GM18508 (cell line): ENCODE measurements around the gene TOR1A.

Experiments
- ATAC-seq: cut with Tn5 transposase; IDR thresholded peaks from one replicate; pipeline ENCODE4 v1.9.1; 2021; ENCODE audit warnings: moderate number of reproducible peaks; ENCODE audit not compliant: insufficient read depth, unreplicated experiment

TOR1A gene

DNA sequence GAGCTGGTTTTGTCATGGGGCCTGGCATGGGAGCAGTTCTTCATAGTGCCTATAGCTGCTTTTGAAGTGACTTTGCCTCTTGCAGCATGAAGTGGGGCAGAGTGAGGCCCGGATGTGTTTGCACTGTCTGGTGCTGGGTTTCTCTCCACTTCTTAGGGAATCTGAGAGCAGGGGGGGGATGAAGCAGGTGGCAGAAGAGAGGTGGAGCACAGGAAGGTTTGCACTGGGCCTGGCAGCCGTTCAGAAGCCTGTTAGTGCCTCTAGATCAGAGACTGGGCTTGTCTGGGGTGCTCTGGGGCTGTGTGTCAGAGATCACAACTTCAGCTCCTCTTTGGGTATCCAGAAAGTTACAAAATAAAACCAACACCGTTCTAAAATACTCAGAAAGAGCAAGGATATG lies 29.7 kb upstream of the TOR1A start:
- no peak for ATAC-seq

DNA sequence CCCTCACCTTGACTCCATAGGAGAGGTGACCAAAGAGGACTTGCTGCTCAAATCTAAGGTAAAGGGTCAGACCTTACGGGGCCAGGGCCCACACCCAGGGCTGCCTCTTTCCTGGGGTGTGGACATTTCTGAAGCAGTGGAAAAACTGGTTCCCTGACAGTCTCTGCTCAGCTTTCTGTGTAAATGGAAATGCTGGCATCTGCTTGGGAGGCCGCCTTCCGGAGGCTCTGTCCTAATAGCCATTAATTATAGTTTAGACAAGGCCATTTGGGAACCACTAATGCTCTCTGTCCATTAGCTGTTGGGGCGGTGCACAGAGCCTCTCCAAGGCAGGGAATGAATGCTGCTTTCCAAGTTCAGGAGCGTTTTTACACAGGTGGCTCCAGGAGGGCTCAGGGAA lies 28.6 kb upstream of the TOR1A start:
- no peak for ATAC-seq

DNA sequence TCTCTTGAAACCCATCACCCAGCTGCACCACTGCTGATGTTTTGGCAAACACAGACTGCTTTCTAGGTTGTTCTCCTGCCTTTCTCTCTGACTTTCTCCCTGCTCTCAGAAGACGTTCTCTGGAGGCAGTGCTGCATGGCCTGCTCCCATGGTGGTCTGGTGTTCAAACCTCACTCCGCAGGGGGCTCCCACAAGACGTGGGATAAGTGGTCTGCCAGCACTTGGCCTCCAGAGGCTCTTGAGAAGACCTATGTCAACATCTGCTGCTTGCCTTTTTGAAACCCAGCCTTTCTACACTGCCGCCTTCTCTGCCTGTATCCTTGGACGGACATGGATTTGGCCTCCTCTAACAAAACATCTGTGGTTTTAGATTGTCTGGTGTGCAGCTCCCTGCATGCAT lies 27.9 kb upstream of the TOR1A start:
- no peak for ATAC-seq

DNA sequence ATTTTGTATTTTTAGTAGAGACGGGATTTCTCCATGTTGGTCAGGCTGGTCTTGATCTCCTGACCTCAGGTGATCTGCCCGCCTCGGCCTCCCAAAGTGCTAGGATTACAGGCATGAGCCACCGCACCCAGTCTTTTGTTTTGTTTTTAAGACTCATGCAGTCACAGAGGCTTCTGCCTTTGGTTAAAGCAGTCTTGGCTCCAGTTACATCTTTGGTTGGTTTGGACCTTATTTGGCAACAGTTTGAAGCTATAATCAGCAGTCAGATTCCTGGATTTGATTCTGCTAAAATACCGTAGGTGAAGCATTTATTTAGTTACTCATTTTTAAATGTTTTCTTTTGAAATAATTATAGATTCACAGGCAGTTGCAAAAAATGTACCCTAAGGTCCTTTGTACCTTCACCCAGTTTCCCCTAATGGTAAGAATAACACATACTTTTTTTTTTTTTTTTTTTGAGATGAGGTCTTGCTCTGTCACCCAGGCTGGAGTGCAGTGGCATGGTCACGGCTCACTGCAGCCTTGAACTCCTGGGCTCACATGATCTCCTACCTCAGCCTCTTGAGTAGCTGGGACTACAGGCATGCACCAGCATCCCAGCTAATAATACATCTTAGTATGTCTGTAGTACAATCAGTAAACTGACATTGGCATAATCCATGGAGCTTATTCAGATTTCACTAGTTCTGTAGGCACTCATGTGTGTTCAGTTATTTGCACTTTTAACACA lies 27.1 kb upstream of the TOR1A start:
- no peak for ATAC-seq

DNA sequence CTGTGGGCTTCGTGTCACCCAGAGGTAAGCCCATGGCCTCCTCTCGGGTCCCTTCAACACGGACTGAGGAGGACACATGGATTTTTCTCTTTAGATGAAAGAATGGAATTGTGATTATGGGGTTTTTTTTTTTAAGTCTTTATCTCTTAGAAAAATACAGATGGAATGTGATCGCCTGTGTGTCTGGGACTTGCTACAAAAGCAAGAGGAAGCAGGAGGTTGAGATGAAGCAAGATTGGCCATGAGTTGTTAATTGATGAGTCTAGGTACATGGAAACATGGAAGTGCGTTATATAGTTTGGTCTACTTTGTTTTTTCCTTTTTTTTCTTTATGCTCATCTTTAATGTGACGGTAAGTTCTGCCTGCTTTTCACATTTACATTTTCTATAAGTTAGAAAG lies 26.0 kb upstream of the TOR1A start:
- no peak for ATAC-seq

DNA sequence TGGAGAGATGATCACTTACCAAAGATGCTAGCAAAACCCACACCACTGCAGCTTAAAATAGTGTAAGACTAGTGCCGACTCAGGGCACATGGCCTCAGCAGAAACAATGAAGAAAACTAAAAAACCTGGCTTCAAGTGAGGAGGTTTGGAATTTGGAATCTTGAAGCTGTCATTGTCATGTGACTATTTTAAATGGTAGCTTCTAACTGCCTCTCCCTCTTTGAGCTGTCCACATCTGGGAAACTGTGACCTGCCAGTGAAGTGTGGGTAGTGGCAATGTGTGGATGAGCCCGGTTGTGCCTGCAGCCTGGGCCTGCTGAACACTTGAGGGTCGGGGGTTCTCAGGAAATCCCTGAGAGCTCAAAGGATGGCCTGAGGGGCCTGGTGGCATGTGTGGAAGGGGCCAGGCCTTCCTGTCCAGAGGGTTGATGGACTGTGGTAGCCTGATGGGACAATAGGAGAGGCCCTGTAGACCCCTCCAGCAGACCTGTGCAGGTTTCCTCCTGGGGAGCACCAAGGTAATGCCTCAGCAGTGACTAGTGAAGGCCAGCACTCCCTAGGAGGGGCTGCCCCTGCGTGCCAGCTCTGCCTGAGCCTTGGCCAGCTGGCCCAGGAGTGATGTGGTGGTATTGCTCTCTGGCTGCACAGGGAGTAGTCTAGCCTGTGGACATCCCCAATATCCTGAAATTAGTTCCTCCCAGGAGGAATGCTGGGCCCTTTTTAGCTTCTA lies 24.9 kb upstream of the TOR1A start:
- no peak for ATAC-seq

DNA sequence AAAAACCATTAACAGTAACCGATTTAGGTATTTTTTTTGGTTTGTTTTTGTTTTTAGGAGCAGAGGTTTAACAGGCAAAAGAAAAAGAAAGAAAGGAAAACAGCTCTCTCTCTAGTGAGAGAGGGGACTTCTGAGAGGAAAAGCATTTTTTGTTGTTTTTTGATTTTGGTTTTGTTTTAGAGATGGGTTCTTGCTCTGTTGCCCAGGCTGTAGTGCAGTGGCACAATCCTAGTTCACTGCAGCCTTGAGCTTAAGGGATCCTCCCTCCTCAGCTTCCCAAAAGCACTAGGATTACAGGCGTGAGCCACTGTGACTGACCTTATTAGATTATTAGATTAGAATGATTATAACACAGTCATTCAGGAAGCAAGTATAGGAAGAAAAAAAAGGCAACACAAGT lies 21.4 kb upstream of the TOR1A start:
- ATAC-seq: no peak

DNA sequence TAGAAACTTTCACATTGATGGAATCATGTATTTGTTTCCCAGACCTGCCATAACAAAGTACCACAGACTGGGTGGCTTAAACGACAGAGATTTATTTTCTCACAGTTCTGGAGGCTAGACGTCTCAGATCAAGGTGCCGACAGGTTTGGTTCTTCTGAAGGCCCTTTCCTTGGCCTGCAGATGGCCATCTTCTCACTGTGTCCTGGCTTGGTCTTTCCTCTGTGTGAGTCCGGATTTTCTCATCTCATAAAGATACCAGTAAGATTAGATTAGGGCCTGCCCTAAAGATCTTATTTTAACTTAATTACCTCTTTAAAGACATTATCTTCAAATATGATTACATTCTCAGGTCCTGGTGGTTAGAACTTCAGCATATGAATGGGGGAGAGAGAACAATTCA lies 17.1 kb upstream of the TOR1A start:
- no peak for ATAC-seq

DNA sequence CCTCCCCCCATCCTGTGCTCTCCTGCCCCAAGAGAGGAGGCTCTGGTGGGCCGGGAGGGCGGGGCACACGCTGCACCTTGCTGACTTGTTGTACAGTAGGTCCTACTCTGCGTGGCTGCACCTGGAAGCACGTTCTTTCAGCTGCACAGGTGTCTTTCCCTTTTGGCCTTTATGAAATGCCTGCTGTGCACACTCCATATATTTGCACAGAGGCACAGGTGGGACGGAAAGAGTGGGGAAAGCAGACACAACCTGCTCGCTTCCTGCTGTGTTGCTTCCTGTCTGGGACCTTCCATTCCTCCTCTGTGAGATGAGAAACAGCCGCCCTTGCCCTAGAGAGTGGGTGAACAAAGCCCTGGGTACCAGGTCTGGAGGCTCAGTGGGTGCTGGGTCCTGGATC lies 16.1 kb upstream of the TOR1A start:
- no peak for ATAC-seq

DNA sequence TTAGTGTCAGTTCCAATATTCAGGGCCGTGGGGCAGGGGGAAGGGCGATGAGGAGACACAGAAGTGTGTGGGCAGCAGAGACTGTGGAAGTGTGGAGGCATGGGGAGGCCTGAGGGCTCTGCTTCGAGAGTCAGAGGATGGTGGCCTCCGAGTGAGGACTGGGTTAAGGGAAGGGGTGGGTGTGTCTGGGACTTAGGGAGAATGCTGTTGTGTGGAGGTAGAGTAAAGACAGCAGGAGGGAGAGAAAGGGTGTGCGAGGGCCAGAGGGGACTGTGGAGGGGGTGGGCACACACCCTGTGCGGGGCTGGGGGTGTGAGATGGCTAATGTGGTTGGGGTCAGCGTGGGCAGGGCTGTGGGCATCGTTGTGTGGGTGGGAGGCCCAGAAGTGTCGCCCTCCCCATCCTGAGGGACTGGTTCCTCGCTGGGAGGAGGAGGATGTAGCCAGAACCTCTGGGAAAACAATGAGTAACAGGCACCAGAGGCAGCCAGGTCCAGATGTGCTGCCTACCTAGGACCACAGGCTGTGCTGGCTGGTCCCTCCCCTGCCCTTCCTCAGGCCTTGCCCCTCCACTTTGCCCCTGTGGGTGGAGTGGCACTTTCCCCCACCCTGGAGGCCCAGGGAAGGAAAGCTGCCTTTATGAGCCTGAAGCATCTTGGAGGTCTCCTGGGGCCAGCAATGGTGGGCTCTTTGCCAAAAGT lies 15.5 kb upstream of the TOR1A start:
- no peak for ATAC-seq

DNA sequence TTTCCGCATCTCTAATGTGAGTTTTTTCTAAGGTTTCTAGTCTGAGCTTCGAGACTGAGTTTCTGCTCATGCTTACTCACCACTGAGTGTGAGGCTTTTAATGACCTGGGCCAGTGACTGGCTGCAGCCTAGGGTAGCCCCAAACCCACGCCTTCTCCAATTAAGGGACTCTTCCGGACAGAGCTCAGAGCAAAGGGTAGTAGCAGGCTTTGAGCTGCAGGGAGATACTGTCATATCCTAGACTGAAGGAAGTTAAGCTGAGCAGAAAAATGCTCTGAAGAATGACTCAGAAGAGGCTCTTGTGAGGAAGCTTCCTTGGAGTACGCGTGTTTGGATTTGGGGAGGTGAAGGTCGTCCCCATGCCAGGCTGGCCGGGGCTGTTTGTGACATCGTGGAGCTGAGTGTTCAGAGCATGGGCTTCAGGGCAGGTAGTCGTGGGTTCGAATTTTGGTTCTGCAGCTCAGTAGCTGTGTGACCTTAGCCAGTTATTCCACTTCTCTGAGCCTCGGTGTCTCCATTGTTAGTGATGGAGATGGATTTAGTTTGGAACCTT lies 14.8 kb upstream of the TOR1A start:
- ATAC-seq: no peak

DNA sequence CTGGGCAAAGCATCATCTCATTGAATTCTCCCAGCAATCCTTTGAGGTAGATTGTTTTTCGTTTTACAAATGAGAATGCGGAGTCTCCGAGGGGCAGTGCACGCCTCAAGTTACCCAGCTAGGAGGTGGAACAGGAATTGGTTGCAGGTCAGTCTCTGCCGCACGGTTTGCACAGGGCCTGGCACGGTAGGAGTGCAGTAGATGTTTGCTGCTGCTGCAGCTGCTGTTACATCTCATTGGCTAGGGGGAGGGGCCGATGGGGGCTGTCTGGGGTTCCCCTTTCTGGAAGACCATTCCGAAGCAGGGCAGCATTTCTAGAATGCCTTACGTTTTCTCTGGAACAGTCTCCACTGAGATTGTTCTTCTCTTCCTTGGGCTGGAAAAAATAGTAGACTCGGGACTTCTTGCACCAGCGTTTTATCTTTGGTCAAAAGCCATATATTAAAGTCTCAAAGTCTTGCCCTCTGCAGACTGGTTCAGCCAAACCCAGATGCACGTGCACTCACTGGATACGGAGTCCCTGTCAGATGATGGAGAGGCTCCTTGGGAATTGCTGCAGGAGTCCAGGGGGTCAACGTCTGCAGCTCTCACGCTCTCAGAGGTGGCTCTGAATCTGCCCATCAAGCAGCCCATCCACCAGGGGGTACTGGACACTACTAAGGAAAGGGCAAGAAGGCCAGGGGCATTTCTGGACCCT lies 12.5 kb upstream of the TOR1A start:
- no peak for ATAC-seq

DNA sequence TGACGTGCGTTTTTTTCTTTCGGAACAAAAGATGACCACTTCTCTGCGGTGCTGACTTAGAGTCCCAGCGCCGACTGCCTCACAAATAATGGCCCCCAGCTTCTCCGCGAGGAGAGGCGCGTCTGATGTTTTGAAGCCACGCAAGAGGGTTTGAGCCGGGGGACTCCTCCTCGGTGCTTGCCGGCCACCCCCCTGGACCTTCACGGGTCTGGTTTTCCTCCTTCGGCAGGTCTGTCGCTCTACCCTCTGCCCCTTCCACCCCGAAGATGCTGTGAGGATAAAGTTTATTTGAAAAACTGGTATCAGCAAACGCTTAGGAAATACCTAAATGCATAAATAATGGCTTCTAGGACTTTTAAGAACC lies 11.9 kb upstream of the TOR1A start:
- ATAC-seq: no peak

DNA sequence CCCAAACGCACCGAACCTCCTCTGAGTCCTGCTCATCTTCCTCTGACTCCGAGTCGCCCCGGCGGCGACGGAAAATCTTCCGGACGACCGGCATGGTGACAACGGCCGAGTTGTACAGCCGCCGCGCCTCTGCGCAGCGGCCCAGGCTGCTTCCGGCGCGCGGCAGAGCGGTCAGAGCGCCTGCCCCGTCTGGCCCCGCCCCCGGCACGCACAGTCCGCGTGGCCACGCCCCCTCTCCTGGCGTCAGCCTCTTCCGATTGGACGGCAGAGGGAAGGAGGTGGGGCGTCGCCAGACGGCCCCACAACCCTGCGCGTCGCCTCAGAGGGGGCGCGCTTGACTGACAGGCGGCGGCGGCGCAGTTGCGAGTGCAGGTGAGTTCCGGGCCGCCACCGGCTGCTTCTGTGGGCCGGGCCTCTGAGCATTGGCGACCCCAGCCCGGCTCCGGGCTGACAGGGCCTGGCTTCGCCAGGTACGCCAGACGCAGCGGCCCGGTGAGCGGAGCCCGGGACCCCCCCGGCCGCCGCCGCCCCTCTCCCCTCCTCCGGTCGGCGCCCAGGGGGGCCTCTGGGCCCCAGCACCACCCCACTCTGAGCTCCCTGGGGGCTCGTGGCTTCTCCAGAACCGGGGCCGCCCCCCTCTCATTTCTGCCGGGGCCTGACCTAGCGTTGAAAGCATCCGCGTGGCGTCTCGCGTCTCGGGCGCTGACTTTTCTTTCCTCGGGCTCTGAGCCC lies 11.4 kb upstream of the TOR1A start, which contains the start of the genes C9orf78 and USP20:
Gene C9orf78, minus strand, starts transcription at position 148 of the 732 bp plus-strand sequence. Its CDS starts 54 bp downstream, at position 94.
Gene USP20, plus strand, starts transcription at position 331 of the 732 bp plus-strand sequence. CDS start 17,098 bp downstream, outside the sequence.
- no peak for ATAC-seq

DNA sequence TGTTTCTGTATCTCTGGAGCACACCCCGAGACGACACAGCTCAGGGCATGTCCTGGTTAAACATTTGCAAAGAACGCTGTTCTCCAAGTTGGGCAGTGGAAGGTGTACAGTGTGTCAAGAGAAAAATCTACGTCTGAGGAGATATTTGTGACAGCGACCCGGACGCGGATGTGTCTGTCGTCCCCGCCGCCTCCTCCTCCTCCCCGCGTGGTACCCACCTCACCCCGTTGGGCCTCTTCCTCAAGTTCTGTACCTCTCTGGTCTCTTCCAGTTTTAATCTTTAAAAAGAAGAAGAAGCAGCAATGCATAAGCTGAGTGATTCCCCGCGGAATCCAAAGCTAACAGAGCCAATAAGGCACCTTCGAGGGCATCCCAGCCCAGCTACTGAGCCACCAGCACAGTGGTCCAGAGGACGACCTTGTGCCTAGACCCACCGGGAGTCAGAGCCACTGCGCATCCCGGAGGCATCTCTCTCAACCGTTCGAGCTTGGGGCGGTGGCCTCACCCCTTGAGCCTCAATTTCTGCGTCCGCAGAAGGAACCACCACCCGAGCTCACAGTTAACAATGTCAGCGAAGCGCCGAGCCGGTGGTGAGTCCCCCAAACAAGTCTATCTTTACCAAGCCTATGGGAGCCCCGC lies 10.7 kb upstream of the TOR1A start:
- ATAC-seq: no peak

DNA sequence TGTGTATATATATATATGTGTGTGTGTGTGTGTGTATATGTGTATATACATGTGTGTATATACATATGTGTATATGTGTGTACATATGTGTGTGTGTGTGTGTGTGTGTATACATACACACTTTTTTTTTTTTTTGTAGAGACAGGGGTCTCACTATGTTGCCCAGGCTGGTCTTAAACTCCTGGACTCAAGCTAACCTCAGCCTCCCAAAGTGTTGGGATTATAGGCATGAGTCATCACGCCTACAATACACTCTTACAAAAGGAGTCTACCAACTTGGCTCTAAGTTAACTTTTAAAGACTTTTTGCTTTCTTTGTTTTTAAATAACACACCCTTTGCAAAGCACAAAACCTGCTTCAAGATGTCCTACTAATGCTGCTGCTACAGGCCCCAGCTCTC lies 9.0 kb upstream of the TOR1A start:
- no peak for ATAC-seq

DNA sequence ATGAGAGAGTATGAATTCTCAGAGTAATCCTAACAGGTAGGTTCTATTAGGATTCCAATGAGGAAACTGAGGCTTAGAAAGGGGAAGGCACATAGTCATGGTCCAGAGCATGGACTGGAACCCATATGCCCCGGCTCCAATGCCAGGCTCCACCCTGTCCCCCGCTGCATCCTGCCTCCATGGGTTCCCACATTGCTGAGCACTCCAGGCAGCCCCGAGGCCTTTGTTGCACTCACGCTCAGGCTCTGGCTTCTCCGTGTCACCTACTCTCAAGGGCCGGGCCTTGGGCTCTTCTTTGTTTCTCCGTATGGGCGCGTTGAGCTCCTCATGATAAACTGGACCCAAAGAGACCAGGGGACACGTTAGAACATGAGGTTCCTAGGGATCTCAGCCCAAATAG lies 5.0 kb upstream of the TOR1A start:
- ATAC-seq: no peak

DNA sequence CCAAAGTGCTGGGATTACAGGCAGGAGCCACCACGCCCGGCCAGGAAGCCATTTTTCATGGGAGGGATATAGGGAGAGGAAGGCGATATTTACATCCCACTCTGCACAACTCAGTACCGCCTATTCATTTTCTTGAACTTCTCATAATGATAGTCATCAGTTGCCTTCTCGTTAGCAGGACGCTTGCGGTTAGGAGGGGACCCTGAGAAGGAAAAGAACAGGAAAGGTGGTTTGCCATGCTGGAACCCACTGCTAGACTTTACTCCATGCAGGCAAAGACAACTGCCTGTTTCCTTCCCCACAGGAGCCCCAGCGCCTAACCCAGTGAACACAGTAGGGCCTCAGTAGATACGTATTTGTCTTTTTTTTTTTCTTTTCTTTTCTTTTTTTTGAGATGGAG lies 4.1 kb upstream of the TOR1A start:
- ATAC-seq: no peak

DNA sequence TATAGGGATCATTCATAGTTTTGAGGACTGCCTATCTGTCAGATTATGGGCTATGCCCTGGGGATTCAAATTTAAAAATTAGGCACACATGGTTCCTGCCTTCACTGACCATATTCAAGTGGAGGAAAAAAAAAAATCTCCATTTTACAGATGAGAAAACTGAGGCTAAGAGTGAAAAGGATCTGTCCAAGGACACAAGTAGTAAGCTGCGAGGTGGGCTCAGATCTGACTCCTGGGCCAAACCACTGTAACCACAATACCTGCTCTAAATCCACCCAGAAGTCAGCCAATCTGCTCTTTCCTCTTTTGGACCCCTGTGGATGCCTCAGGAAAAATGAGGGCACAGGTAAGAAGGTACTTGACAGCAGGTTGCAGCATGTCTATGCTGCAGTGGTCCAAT lies 2.8 kb upstream of the TOR1A start:
- ATAC-seq: no peak
